Mesothelial cell of epicardium (in vitro differentiated cells): Measurements from ENCODE around the gene DNAH6. TPM values are rescaled to one million over a fixed set of nuclear protein-coding genes. Genes with fewer than 3 reads are reported as not detected.

Experiments
- DNase-seq, 2 experiments: peaks; one replicate each; pipeline ENCODE4 v3.0.0; 2021; ENCODE audit warnings: low spot score in 2 of 2; ENCODE audit not compliant: unreplicated experiment in 2 of 2
- H3K27ac Mint-ChIP-seq: 2 replicates; pipeline ENCODE4 v1.8.0; 2021; ENCODE audit warnings: mixed read lengths
- H3K27me3 Mint-ChIP-seq: 2 replicates; pipeline ENCODE4 v1.8.0; 2021; ENCODE audit warnings: low read depth, mixed read lengths
- H3K36me3 Mint-ChIP-seq: 2 replicates; pipeline ENCODE4 v1.8.0; 2021; ENCODE audit warnings: mixed read lengths
- H3K4me1 Mint-ChIP-seq: 2 replicates; pipeline ENCODE4 v1.8.0; 2021; ENCODE audit warnings: mixed read lengths
- H3K4me3 Mint-ChIP-seq: 2 replicates; pipeline ENCODE4 v1.8.0; 2021; ENCODE audit warnings: mild to moderate bottlenecking, moderate library complexity, mixed read lengths
- H3K9me3 Mint-ChIP-seq: 2 replicates; pipeline ENCODE4 v1.8.0; 2021; ENCODE audit warnings: mixed read lengths
- CTCF ChIP-seq: fragments of 200-600 bp; sonication (generic); IDR thresholded peaks from one replicate; pipeline ENCODE4 v1.5.0; 2021; ENCODE audit warnings: antibody characterized with exemption; ENCODE audit not compliant: unreplicated experiment
- total RNA-seq: library from RNA; stranded (reverse); gene quantifications from 3 replicates; pipeline ENCODE4 v1.2.1, GENCODE V29; 2021

DNAH6 gene
- total RNA-seq, 1 donor from 2014 or later = 0.54 TPM

- H3K4me3 Mint-ChIP-seq = no peak overlapping the region
- no peak for TF ChIP-seq CTCF
- DNase-seq = no peak
- no peaks in the 10 kb centered on the region for H3K4me1 Mint-ChIP-seq
- H3K27ac Mint-ChIP-seq = no peak overlapping the region
- no peaks in the 10 kb centered on the region for H3K27me3 Mint-ChIP-seq
- no peaks in the 10 kb centered on the region for H3K36me3 Mint-ChIP-seq
- H3K9me3 Mint-ChIP-seq = peaks cover 4% of the 10 kb centered on the region
These were observed 265.8 kb downstream of the DNAH6 start for GRCh38 chr2:84781942-84782716.

GRCh38 chr2:84782717-84783442 lies 266.6 kb downstream of the DNAH6 start:
- Mint-ChIP-seq H3K4me1 (no peaks in the 10 kb centered on the region), H3K4me3 (no peak overlapping the region), H3K36me3 (no peaks in the 10 kb centered on the region), H3K27me3 (no peaks in the 10 kb centered on the region), H3K27ac (no peak overlapping the region), H3K9me3 (no peaks in the 10 kb centered on the region)
- no peak for TF ChIP-seq CTCF
- DNase-seq = no peak

GRCh38 chr2:84785950-84786349 lies 269.7 kb downstream of the DNAH6 start:
- no peak for DNase-seq
- Mint-ChIP-seq H3K36me3 (no peaks in the 10 kb centered on the region), H3K27ac (no peak overlapping the region), H3K27me3 (no peaks in the 10 kb centered on the region), H3K9me3 (no peaks in the 10 kb centered on the region), H3K4me3 (no peak overlapping the region), H3K4me1 (no peaks in the 10 kb centered on the region)
- no peak for TF ChIP-seq CTCF

- no peaks in the 10 kb centered on the region for H3K27me3 Mint-ChIP-seq
- TF ChIP-seq CTCF = no peak
These were observed 270.3 kb downstream of the DNAH6 start for GRCh38 chr2:84786601-84787000.

GRCh38 chr2:84788027-84788426 lies 271.7 kb downstream of the DNAH6 start:
- Mint-ChIP-seq H3K4me1 (no peaks in the 10 kb centered on the region), H3K9me3 (peaks cover 4% of the 10 kb centered on the region), H3K36me3 (no peaks in the 10 kb centered on the region), H3K27ac (no peak overlapping the region), H3K27me3 (no peaks in the 10 kb centered on the region), H3K4me3 (no peak overlapping the region)
- no peak for DNase-seq
- TF ChIP-seq CTCF = no peak

More at GRCh38 chr2:84786601-84787000, 270.3 kb downstream of the DNAH6 start:
- Mint-ChIP-seq H3K36me3 (no peaks in the 10 kb centered on the region), H3K4me3 (no peak overlapping the region), H3K9me3 (no peaks in the 10 kb centered on the region), H3K27ac (no peak overlapping the region), H3K4me1 (no peaks in the 10 kb centered on the region)
- no peak for DNase-seq
